ENCODE data around the gene VWA8.

The VWA8 gene

DNA sequence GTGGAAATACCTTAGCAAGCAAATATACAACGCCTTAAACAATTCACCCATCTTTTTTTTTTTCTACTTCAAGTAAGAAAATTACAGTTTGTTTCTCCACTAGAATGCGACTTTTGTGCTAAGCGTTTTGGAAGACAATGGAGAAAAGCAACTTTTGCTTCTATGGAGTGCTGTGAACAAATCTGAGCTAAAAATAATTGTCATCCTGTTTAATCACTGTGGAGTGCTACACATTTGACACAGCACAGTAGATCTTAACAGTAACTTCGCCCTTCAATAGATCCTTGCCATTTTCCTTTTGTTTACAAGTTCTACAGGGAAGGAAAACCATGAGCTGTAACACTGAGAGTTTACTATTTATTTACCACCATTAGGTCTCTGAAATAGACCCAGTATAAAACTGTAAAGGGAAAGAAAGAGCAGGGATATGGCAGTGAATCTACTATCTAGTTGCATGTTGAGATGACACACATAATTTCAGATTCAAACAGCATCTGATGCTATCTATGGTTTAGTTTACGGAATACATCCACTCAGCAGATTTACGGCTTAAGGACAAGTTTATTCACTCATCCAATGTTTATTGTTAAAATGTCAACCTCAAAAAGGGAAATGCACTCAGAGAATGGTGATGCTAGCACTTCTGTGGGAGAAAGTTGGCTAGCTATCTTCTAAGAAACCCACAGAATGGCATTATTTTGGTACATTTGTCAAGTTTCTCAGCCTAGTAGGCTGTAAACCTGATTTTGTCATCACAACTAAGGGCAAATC, 175.3 kb downstream of the VWA8 start:
- Mint-ChIP-seq H3K4me3 (no peak overlapping the region), H3K36me3 (ENCODE audit: insufficient read depth) (no peaks in the 10 kb centered on the region), H3K4me1 (ENCODE audit: low read depth in 2 of 2) (peaks cover 0 to 8% of the 10 kb centered on the region in 2 donors), H3K9me3 (no peaks in the 10 kb centered on the region), H3K27ac (no peak overlapping the region), H3K27me3 (no peaks in the 10 kb centered on the region)
- ATAC-seq (replicated peaks) (no peak), DNase-seq (no peak)

DNA sequence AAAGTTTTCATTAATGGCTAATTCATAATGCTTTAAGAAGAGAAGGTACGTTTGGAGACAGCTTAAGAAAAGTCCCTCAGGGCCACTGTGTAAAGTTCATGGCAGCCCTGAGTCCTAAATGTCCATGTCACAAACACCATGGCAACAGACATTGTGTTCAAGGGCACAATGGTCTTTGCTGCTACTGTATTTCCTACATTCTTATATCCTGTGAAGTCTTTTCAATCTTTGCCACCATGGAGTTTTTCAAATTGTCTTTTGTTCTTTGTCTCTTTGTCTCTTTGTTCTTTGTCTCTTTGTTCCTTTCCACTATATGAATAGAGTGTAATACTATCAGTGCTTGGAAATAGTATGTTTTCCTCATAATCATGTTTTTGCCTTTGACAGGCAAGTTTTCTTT, 178.8 kb downstream of the VWA8 start:
- H3K9me3 Mint-ChIP-seq: no peaks in the 10 kb centered on the region
- no peaks in the 10 kb centered on the region for H3K4me1 Mint-ChIP-seq (ENCODE audit: low read depth in 2 of 2)
- H3K36me3 Mint-ChIP-seq (ENCODE audit: insufficient read depth): no peaks in the 10 kb centered on the region
- no peaks in the 10 kb centered on the region for H3K27me3 Mint-ChIP-seq
- H3K4me3 Mint-ChIP-seq: no peak overlapping the region
- DNase-seq (no peak), ATAC-seq (replicated peaks) (no peak)
- no peak overlapping the region for H3K27ac Mint-ChIP-seq

DNA sequence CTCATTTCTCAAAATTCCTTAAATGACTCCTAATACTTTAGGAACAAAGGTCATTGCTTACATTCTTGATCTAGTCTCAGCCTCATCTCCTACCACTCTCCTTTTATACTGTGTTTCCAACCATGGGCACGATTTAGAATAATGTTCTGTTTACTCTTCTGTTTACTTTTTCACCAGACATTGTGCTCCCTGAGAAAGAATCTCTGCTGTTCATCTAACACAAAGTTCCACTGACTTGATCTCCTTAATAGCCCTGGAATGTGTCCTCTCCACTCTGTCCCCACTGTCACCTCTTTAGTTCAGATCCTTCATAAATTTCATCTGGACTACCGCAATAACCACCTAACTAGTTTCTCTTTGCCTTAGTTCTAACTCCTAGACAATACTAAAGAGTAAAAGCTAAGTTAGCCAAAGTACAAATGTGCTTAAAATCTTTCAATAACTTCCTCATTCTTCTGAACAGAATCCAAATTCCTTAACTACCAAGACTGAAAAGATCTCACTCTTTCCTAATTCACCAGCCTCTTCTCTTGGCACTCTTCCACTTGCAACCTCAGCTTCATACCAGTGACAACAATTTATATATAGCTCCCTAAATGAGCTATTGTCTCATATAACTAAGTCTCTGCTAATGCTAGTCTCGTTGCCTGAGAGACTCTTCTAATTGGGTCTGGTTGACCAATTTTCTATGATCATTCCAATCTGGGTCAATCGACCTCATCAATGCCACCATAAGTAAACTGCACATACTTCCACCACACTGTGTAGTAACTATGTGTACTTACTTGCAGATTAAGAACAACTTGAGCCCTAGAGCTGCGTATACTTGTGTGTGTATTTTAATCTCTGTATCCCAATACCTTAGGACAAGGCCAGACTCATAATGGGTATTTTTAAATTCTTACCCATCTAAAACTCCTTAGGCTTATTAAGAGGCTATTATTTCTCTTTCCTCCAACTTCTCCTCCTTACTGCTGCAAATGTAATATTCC, 179.9 kb downstream of the VWA8 start:
- H3K4me3 Mint-ChIP-seq: no peak overlapping the region
- ATAC-seq (replicated peaks) (no peak), DNase-seq (no peak)
- no peaks in the 10 kb centered on the region for H3K9me3 Mint-ChIP-seq
- H3K36me3 Mint-ChIP-seq (ENCODE audit: insufficient read depth): no peaks in the 10 kb centered on the region
- H3K4me1 Mint-ChIP-seq (ENCODE audit: low read depth in 2 of 2): peaks cover 0 to under 1% of the 10 kb centered on the region in 2 donors
- no peak overlapping the region for H3K27ac Mint-ChIP-seq
- no peaks in the 10 kb centered on the region for H3K27me3 Mint-ChIP-seq

DNA sequence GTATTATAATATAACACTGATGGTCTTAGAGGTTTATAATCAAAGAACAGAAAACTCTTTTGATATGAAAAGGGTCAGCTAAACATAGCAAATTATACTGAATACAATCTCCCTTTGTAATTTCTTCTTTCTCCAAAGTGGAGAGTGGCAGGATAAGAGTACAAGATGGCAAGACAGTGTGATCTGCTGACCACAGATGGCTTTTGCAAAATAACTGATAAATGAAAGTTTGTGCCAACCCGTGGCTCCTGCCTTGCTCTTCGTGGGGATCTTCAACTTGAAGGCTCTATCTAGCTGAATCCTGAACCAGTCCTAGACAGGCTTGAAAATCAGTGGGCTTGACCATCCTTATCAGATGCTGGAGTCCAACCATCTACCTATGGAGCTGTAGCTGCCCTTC, 185.7 kb downstream of the VWA8 start:
- no peak overlapping the region for H3K27ac Mint-ChIP-seq
- no peaks in the 10 kb centered on the region for H3K27me3 Mint-ChIP-seq
- H3K4me3 Mint-ChIP-seq: no peak overlapping the region
- ATAC-seq (replicated peaks) (no peak), DNase-seq (no peak)
- H3K36me3 Mint-ChIP-seq (ENCODE audit: insufficient read depth): peaks cover 5% of the 10 kb centered on the region
- peaks cover 0 to 3% of the 10 kb centered on the region in 2 donors for H3K4me1 Mint-ChIP-seq (ENCODE audit: low read depth in 2 of 2)
- H3K9me3 Mint-ChIP-seq: no peaks in the 10 kb centered on the region

DNA sequence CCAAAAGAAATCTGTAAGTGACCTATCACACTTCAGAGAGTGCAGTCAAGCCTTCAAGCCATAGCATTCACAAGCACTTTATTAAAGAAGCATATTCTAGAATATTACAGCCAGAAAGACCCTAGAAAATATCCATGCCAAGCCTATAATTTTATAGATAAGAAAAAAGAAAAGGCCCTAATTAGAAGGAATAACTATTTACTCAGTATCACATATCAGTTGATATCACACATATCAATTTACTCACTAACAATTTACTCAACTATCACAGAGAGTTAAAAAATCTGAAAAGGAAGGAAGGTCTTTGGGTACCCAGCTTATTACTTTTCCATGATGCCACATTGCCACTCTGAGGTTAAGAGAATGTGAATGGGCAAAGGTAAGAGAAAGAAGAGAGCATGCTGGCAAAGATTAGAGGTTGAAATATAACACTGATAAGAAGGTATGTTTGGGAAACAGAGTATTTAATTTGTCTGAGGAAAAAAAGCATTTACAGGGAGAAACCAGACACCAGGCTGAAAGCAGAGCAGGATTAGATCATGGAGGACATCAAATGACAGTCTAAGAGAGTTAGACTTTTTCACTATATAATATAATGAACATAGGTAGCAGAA, 186.2 kb downstream of the VWA8 start:
- no peak for ATAC-seq (replicated peaks)

DNA sequence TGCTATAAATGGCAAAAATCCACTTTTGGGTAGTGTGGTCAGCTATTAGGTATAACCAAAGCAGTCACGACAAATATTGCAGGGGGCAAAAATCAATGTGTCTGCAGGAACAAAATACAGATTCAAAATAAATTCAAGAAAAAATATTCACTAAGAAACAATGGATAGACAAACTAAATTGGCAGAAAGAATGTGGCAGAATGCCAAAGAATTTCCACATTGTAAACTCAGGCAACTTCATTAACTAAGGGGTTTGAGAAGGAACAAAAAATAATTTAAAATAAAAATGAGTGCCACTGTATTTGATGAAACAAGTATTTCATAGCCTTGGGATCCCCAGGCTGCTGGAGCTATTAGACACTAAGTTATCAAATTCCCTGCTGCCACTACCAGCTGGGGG, 193.1 kb downstream of the VWA8 start:
- Mint-ChIP-seq H3K4me3 (no peak overlapping the region), H3K9me3 (no peaks in the 10 kb centered on the region)
- no peak for DNase-seq

More for the DNA sequence above, 186.2 kb downstream of the VWA8 start:
- peaks cover 9% of the 10 kb centered on the region for H3K36me3 Mint-ChIP-seq (ENCODE audit: insufficient read depth)
- no peak for DNase-seq
- H3K27me3 Mint-ChIP-seq: no peaks in the 10 kb centered on the region
- H3K27ac Mint-ChIP-seq: no peak overlapping the region
- H3K4me1 Mint-ChIP-seq (ENCODE audit: low read depth in 2 of 2): peaks cover 0 to 3% of the 10 kb centered on the region in 2 donors
- H3K9me3 Mint-ChIP-seq: no peaks in the 10 kb centered on the region
- no peak overlapping the region for H3K4me3 Mint-ChIP-seq

DNA sequence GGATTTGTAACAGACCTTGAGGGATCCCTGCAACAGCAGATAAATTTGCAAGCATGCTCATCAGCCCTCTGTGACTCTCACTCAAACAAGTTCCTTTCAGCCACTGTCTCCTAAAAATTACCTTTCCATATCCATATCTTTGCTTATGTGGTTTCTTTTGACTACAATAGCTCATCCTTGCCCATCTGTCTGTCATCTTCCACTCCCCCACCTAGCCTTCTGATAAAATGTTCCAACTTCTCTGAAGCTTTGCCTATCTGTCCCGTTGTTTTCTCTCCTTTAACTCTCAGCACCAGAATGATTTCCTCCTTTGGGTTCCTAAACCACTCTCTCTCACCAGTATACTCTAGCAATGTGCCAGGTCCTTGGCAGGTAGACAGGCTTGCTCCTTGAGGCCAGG, 194.5 kb downstream of the VWA8 start:
- H3K27ac Mint-ChIP-seq: no peak overlapping the region
- ATAC-seq (replicated peaks) (no peak), DNase-seq (no peak)
- no peaks in the 10 kb centered on the region for H3K9me3 Mint-ChIP-seq
- H3K4me3 Mint-ChIP-seq: no peak overlapping the region
- H3K36me3 Mint-ChIP-seq (ENCODE audit: insufficient read depth): peaks cover 8% of the 10 kb centered on the region
- no peaks in the 10 kb centered on the region for H3K27me3 Mint-ChIP-seq
- H3K4me1 Mint-ChIP-seq (ENCODE audit: low read depth in 2 of 2): peaks cover 0 to 2% of the 10 kb centered on the region in 2 donors

More for the DNA sequence above, 193.1 kb downstream of the VWA8 start:
- no peak for ATAC-seq (replicated peaks)
- H3K36me3 Mint-ChIP-seq (ENCODE audit: insufficient read depth): peaks cover 8% of the 10 kb centered on the region
- no peaks in the 10 kb centered on the region for H3K27me3 Mint-ChIP-seq
- peaks cover 0 to 2% of the 10 kb centered on the region in 2 donors for H3K4me1 Mint-ChIP-seq (ENCODE audit: low read depth in 2 of 2)
- no peak overlapping the region for H3K27ac Mint-ChIP-seq

DNA sequence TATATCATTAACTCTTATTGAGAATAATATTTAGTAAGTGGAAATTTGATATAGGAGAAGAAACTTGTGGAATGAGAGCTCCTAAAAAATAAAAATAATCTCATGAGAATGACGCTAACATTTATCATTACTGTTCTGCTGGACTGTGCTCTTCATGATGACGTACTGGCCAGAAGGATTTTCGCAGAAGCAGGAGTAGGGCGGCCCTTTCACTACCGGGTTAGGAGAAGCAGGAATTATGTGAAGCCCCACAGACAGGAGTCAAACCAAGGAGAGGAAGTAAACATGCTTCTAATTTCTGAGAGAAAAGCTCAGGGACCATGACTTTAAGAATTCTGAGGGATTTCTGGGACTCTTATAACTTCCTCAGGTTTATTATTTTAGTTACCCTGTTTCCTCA, 195.1 kb downstream of the VWA8 start:
- Mint-ChIP-seq H3K4me3 (no peak overlapping the region), H3K4me1 (ENCODE audit: low read depth in 2 of 2) (peaks cover 0 to 2% of the 10 kb centered on the region in 2 donors), H3K9me3 (no peaks in the 10 kb centered on the region), H3K27me3 (no peaks in the 10 kb centered on the region), H3K36me3 (ENCODE audit: insufficient read depth) (peaks cover 8% of the 10 kb centered on the region), H3K27ac (peak overlapping the region; percentile 12 to 36)
- DNase-seq: no peak
- ATAC-seq (replicated peaks): no peak

DNA sequence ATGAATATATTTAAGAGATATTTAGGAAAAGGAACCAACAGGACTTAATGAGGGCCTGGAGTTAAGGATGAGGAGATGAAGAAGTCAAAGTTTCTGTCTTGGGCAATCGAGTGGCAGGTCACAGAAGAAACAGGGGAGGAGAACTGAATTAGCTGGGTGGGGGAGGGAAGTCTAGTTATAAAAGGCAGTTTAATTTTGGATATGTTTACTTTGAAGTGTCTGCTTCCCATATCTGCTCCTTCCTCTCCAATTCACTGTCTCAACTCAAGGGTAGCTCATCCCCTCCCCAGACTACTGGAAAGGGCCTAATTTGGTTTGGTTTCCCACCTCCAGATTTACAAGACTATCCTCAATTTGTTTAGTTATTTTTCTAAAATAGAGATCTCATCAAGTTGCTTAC, 195.9 kb downstream of the VWA8 start:
- Mint-ChIP-seq H3K36me3 (ENCODE audit: insufficient read depth) (peaks cover 8% of the 10 kb centered on the region), H3K4me1 (ENCODE audit: low read depth in 2 of 2) (peaks cover 0 to 2% of the 10 kb centered on the region in 2 donors), H3K27ac (peak overlapping the region in 1 of 2 donors; percentile 6), H3K9me3 (no peaks in the 10 kb centered on the region), H3K4me3 (no peak overlapping the region), H3K27me3 (no peaks in the 10 kb centered on the region)
- DNase-seq (no peak), ATAC-seq (replicated peaks) (no peak)

DNA sequence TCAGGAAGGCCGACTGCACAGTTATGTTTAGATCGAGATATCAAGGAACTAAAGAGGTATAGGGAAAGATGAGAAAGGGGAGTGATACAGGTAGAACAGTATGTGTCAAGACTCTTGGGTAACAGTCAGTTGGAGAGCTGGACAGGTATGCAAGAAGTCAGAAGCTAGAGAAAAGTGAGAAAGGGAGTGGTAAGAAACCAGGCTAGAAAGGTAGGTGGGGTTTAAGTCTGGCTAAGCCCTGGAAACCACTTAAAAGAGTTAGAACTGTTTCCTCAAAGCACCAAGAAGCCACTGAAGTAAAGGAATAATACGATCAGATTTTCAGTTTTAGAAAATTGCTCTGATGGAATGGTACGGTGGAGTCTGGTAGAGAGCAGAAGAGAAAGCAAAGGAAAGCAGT, 196.4 kb downstream of the VWA8 start:
- peaks cover 6% of the 10 kb centered on the region for H3K36me3 Mint-ChIP-seq (ENCODE audit: insufficient read depth)
- no peak for DNase-seq
- no peaks in the 10 kb centered on the region for H3K9me3 Mint-ChIP-seq
- no peak for ATAC-seq (replicated peaks)
- peak overlapping the region in 1 of 2 donors; percentile 6 for H3K27ac Mint-ChIP-seq
- peaks cover 0 to 2% of the 10 kb centered on the region in 2 donors for H3K4me1 Mint-ChIP-seq (ENCODE audit: low read depth in 2 of 2)
- no peaks in the 10 kb centered on the region for H3K27me3 Mint-ChIP-seq
- H3K4me3 Mint-ChIP-seq: no peak overlapping the region

DNA sequence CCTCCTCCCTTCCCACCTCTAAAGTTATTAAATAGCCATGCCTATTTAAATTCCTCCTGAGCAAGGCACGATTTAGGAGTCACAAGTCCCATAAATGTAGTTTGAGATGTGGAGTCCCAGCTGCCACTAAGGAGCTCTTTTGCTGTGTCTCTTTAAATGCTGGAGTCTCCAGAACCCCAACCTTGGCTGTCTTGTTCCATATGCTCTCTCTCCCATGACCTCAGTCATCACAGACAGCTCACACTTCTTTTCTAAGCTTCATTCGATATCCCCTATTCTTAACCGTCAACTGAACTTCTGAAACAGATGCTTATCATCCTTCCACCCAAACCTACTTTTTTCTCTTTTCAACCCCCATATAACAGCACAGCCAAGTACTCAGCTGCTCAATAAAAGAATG, 197.1 kb downstream of the VWA8 start:
- no peak for ATAC-seq (replicated peaks)
- Mint-ChIP-seq H3K9me3 (no peaks in the 10 kb centered on the region), H3K4me3 (no peak overlapping the region), H3K36me3 (ENCODE audit: insufficient read depth) (peaks cover 6% of the 10 kb centered on the region), H3K27me3 (no peaks in the 10 kb centered on the region), H3K27ac (peak overlapping the region in 1 of 2 donors; percentile 6), H3K4me1 (ENCODE audit: low read depth in 2 of 2) (peaks cover 0 to 2% of the 10 kb centered on the region in 2 donors)
- DNase-seq: no peak

DNA sequence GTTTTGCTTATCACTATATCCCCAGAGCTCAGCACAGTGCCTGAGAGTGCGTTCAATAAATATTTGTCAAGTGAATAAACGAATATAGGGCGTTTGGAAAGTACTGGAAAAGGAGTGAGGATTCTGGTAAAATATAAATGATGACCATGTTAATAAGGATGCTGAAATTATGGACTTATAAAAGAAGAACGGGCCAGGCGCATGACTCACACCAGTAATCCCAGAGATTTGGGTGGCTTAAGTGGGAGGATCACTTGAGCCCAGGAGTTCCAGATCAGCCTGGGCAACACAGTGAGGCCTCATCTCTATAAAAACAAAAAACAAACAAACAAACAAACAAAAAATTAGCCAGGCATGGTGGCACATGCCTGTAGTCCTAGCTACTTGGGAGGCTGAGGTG, 198.1 kb downstream of the VWA8 start:
- ATAC-seq (replicated peaks) (no peak), DNase-seq (no peak)
- H3K4me3 Mint-ChIP-seq: no peak overlapping the region
- H3K36me3 Mint-ChIP-seq (ENCODE audit: insufficient read depth): peaks cover 7% of the 10 kb centered on the region
- H3K4me1 Mint-ChIP-seq (ENCODE audit: low read depth in 2 of 2): peaks cover 0 to 2% of the 10 kb centered on the region in 2 donors
- no peaks in the 10 kb centered on the region for H3K27me3 Mint-ChIP-seq
- H3K9me3 Mint-ChIP-seq: no peaks in the 10 kb centered on the region
- H3K27ac Mint-ChIP-seq: no peak overlapping the region

DNA sequence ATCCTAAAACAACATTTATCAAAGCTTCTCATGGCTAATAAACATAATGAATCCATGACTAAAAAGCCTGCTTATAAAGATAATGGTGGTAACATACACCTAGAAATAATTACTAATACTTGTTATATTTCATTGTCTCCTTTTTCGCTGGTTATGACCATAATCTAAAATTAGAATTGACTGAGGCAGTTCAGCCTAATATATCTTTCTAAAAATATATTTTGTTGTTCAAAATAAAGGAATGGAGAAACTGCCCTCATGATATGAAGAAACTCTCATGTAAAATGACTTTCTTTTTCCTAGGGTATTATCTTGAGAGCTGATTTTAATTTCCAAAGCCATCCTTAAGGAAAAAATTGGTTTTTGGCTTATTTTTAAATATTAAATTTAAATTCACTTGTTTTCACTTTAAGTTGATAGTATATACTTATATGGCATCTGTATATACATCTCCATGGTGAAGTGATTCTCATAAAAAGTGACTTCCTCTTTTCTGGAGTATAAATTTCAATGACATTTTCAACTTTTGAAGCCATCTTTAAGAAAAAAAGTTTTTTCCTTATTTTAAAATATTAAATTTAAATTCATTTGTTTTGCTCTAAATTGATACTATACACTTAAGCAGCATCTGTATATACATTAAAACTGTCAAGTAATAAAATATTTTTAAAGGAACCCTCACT, 204.6 kb downstream of the VWA8 start:
- no peak overlapping the region for H3K27ac Mint-ChIP-seq
- ATAC-seq (replicated peaks) (no peak), DNase-seq (no peak)
- H3K27me3 Mint-ChIP-seq: no peaks in the 10 kb centered on the region
- peaks cover 0 to 8% of the 10 kb centered on the region in 2 donors for H3K4me1 Mint-ChIP-seq (ENCODE audit: low read depth in 2 of 2)
- no peak overlapping the region for H3K4me3 Mint-ChIP-seq
- peaks cover 10% of the 10 kb centered on the region for H3K36me3 Mint-ChIP-seq (ENCODE audit: insufficient read depth)
- no peaks in the 10 kb centered on the region for H3K9me3 Mint-ChIP-seq
